PC-9 (cell line): ENCODE results near the gene CDH18. TPM values are rescaled to one million over a fixed set of nuclear protein-coding genes. Genes with fewer than 3 reads are reported as not detected.

Source experiments
- BruUV-seq: library from RNA; stranded (reverse); fragments of 400-500 nt; replicated peaks from 2 replicates; lab custom pipeline; 2021; lab: Mats Ljungman, UMichigan
- CTCF ChIA-PET: fragments of 300-600 bp; sonication (Branson Sonifier 250); formaldehyde crosslinking; loops from one replicate; lab custom pipeline; 2022; ENCODE audit warnings: antibody characterized with exemption; lab: Charles Lee
- POLR2A ChIA-PET: fragments of 300-600 bp; sonication (Branson Sonifier 250); formaldehyde crosslinking; loops from one replicate; lab custom pipeline; 2022; ENCODE audit warnings: antibody characterized with exemption; ENCODE audit not compliant: unreplicated experiment; lab: Charles Lee
- DNase-seq, 2 experiments: peaks; one replicate each; pipeline versions ENCODE4 v3.0.0 to v3.0.0-alpha.2; 2015 to 2022; ENCODE audit warnings: mixed read lengths in 1 of 2
- H2AFZ ChIP-seq: fragments of 200-600 bp; sonication (generic); 2 replicates; pipeline ENCODE4 v1.8.1; 2017; ENCODE audit warnings: antibody characterized with exemption
- H3F3A ChIP-seq: fragments of 200-600 bp; sonication (generic); 2 replicates; pipeline ENCODE4 v1.8.1; 2017; ENCODE audit warnings: antibody characterized with exemption, mild to moderate bottlenecking, low read depth; ENCODE audit not compliant: insufficient read depth
- H3K27ac ChIP-seq: fragments of 200-600 bp; sonication (generic); 2 replicates; pipeline ENCODE4 v1.6.1; 2016; ENCODE audit warnings: mixed run types
- H3K27me3 ChIP-seq: fragments of 200-600 bp; sonication (generic); 2 replicates; pipeline ENCODE4 v1.6.1; 2016; ENCODE audit warnings: low read depth, mixed run types; ENCODE audit not compliant: insufficient read depth
- H3K36me3 ChIP-seq: fragments of 200-600 bp; sonication (generic); 2 replicates; pipeline ENCODE4 v1.6.1; 2016; ENCODE audit warnings: low read depth, mixed run types
- H3K4me1 ChIP-seq: fragments of 200-600 bp; sonication (generic); replicated peaks from 2 replicates; pipeline ENCODE4 v1.6.1; 2016; ENCODE audit warnings: mixed run types; ENCODE audit not compliant: insufficient read depth
- H3K4me2 ChIP-seq: fragments of 200-600 bp; sonication (generic); 2 replicates; pipeline ENCODE4 v1.6.1; 2017; ENCODE audit warnings: mixed run types
- H3K4me3 ChIP-seq: fragments of 200-600 bp; sonication (generic); 2 replicates; pipeline ENCODE4 v1.6.1; 2016; ENCODE audit warnings: mixed run types
- H3K79me2 ChIP-seq: fragments of 200-600 bp; sonication (generic); 2 replicates; pipeline ENCODE4 v1.6.1; 2017; ENCODE audit warnings: low read depth, mixed run types
- H3K9me2 ChIP-seq: fragments of 200-600 bp; sonication (generic); 2 replicates; pipeline ENCODE4 v1.8.1; 2017; ENCODE audit warnings: mild to moderate bottlenecking; ENCODE audit not compliant: insufficient read depth
- H3K9me3 ChIP-seq: fragments of 200-600 bp; sonication (generic); 2 replicates; pipeline ENCODE4 v1.8.1; 2016; ENCODE audit warnings: low read depth; ENCODE audit not compliant: insufficient read depth
- H4K20me1 ChIP-seq: fragments of 200-600 bp; sonication (generic); 2 replicates; pipeline ENCODE4 v1.8.1; 2017; ENCODE audit not compliant: insufficient read depth
- CTCF ChIP-seq: fragments of 200-600 bp; sonication (generic); conservative IDR thresholded peaks from 2 replicates; pipeline ENCODE4 v1.6.1; 2017; ENCODE audit warnings: mixed run types, antibody characterized with exemption, mild to moderate bottlenecking, moderate library complexity
- EZH2 ChIP-seq: fragments of 200-600 bp; sonication (generic); IDR thresholded peaks from 2 replicates; pipeline ENCODE4 v1.8.0; 2017; ENCODE audit warnings: antibody characterized with exemption, low read depth
- intact Hi-C: fragments of 100-400 bp; cut with micrococcal nuclease; formaldehyde crosslinking; loops from one replicate; pipeline ENCODE4 v1.10.0; 2022; ENCODE audit not compliant: unreplicated experiment
- total RNA-seq: library from RNA; stranded (reverse); gene quantifications from 2 replicates; pipeline ENCODE4 v1.2.3, GENCODE V29; 2021

CDH18 gene
- total RNA-seq, 1 experiment from 2014 or later: not detected

- ChIA-PET CTCF (no interaction called here), POLR2A (no interaction called here)
- no peak overlapping the region for H3K27ac ChIP-seq
- no peaks in the 10 kb centered on the region for H3K36me3 ChIP-seq
- no peaks in the 10 kb centered on the region for H3K79me2 ChIP-seq
- BruUV-seq: no TSS peak
- no peaks in the 10 kb centered on the region for H4K20me1 ChIP-seq
- 0 out of 2 replicates have a peak, but pooled peaks cover 3% of the 10 kb centered on the region for H3K9me2 ChIP-seq
- H3K9me3 ChIP-seq: no peaks in the 10 kb centered on the region; the same call in 1 of the 2 replicates
- no peaks in the 10 kb centered on the region for H3F3A ChIP-seq
- H3K4me1 ChIP-seq: no peaks in the 10 kb centered on the region
- H2AFZ ChIP-seq: peak overlapping the region; percentile 49; the same call in 1 of the 2 replicates
- intact Hi-C loops: no loop called here
- no peak overlapping the region for H3K4me3 ChIP-seq
- no peaks in the 10 kb centered on the region for H3K27me3 ChIP-seq
- TF ChIP-seq CTCF (no peak), EZH2 (no peak)
- DNase-seq: no peak
- H3K4me2 ChIP-seq: 0 out of 2 replicates have a peak overlapping the region, but pooled peaks have one; percentile 14
Measured at GRCh38 chr5:19519448-19519847, 468.6 kb downstream of the CDH18 start.

GRCh38 chr5:19498852-19499251, 489.1 kb downstream of the CDH18 start:
- H3K79me2 ChIP-seq: no peaks in the 10 kb centered on the region
- ChIA-PET CTCF (no interaction called here), POLR2A (interaction anchor here (0.6 kb wide), 1 partner anchor 718 kb away, joined by 3 read pairs; no protein-coding TSS in a partner anchor)
- H3K27ac ChIP-seq: no peak overlapping the region
- peaks cover 3% of the 10 kb centered on the region; the same call in 1 of the 2 replicates for H3K9me2 ChIP-seq
- H3K36me3 ChIP-seq: no peaks in the 10 kb centered on the region
- no peaks in the 10 kb centered on the region for H4K20me1 ChIP-seq
- TF ChIP-seq CTCF (no peak), EZH2 (no peak)
- no peaks in the 10 kb centered on the region for H3K9me3 ChIP-seq
- no TSS peak for BruUV-seq
- H3K4me2 ChIP-seq: peak overlapping the region; percentile 32
- peaks cover 11% of the 10 kb centered on the region; the same call in 1 of the 2 replicates for H3K4me1 ChIP-seq
- intact Hi-C loops: no loop called here
- no peak overlapping the region for H2AFZ ChIP-seq
- H3K27me3 ChIP-seq: no peaks in the 10 kb centered on the region
- DNase-seq: peak in 1 of 2 experiments; percentile 54
- no peak overlapping the region for H3K4me3 ChIP-seq
- no peaks in the 10 kb centered on the region for H3F3A ChIP-seq

- BruUV-seq: no TSS peak
- CTCF ChIA-PET: no interaction called here
- peaks cover 6% of the 10 kb centered on the region; the same call in 1 of the 2 replicates for H3K9me2 ChIP-seq
Measured at GRCh38 chr5:19497229-19497815, 490.7 kb downstream of the CDH18 start.

More at GRCh38 chr5:19497229-19497815, 490.7 kb downstream of the CDH18 start:
- H3K27me3 ChIP-seq: no peaks in the 10 kb centered on the region
- H3K9me3 ChIP-seq: no peaks in the 10 kb centered on the region
- H2AFZ ChIP-seq: no peak overlapping the region
- no peaks in the 10 kb centered on the region for H3K79me2 ChIP-seq
- H3K36me3 ChIP-seq: no peaks in the 10 kb centered on the region
- H3K4me2 ChIP-seq: no peak overlapping the region
- no peaks in the 10 kb centered on the region for H4K20me1 ChIP-seq
- no peak for DNase-seq
- H3K27ac ChIP-seq: no peak overlapping the region
- H3K4me3 ChIP-seq: no peak overlapping the region
- TF ChIP-seq CTCF (no peak), EZH2 (no peak)
- POLR2A ChIA-PET: no interaction called here
- intact Hi-C loops: no loop called here
- no peaks in the 10 kb centered on the region for H3F3A ChIP-seq
- H3K4me1 ChIP-seq: peaks cover 11% of the 10 kb centered on the region; the same call in 1 of the 2 replicates
